ENCODE results near the gene OR8H1. TPM values are rescaled to one million over a fixed set of nuclear protein-coding genes. Genes with fewer than 3 reads are reported as not detected.

OR8H1 gene
- polyA plus RNA-seq, 2 of the 4 experiments (the other 2 are of a cell fraction), result not detected

- POLR2A ChIA-PET, result no interaction called here
- no peak for DNase-seq (ENCODE audit: low read depth in 1 of 2, low spot score in 1 of 2)
- FAIRE-seq, result no peak
- WGBS (ENCODE audit: missing lambda C conversion rate), result 13% methylated on average over 8 of the region's 34 CpGs
- no peak overlapping the region for H3K4me3 ChIP-seq
- no peaks in the 10 kb centered on the region for H3K4me1 ChIP-seq
- CTCF ChIA-PET, result no interaction called here
- H3K27ac ChIP-seq, result no peak overlapping the region
- ATAC-seq, result no peak
- no peaks in the 10 kb centered on the region for H3K9me3 ChIP-seq
- no peak overlapping the region for H3K4me2 ChIP-seq
- TF ChIP-seq HMGXB4 (CRISPR knock-in tag; IDR thresholded peaks at IDR 0.05; ENCODE audit: borderline replicate concordance), result no peak
- no peak for TF ChIP-seq KDM1A (IDR thresholded peaks at IDR 0.05; ENCODE audit: low read depth)
- TF ChIP-seq NR3C1 (IDR thresholded peaks at IDR 0.05), result no peak
- TF ChIP-seq HOXA7 (CRISPR knock-in tag; IDR thresholded peaks at IDR 0.05), result no peak
- no peak for TF ChIP-seq POLR2AphosphoS2 (conservative IDR thresholded peaks at IDR 0.05; ENCODE audit: low read length)
- no peak for TF ChIP-seq TP53 (CRISPR knock-in tag; IDR thresholded peaks at IDR 0.05)
- TF ChIP-seq SREBF2 (IDR thresholded peaks at IDR 0.05), result no peak
- no peak for TF ChIP-seq BCL3 (IDR thresholded peaks at IDR 0.05)
- no peak for TF ChIP-seq JUNB (IDR thresholded peaks at IDR 0.05)
- no peak for TF ChIP-seq HOXB13 (CRISPR knock-in tag; IDR thresholded peaks at IDR 0.05; ENCODE audit: low read depth)
- no peak for TF ChIP-seq MYC (IDR thresholded peaks at IDR 0.05; ENCODE audit: borderline replicate concordance, low read length)
- TF ChIP-seq CBX2 (IDR thresholded peaks at IDR 0.05; ENCODE audit: borderline replicate concordance, low read depth), result no peak
- TF ChIP-seq CHD2 (IDR thresholded peaks at IDR 0.05; ENCODE audit: low read length, partially characterized antibody), result no peak
- no peak for TF ChIP-seq NPAS2 (CRISPR knock-in tag; IDR thresholded peaks at IDR 0.05; ENCODE audit: borderline replicate concordance)
- TF ChIP-seq HOXB5 (CRISPR knock-in tag; IDR thresholded peaks at IDR 0.05), result no peak
- no peak for TF ChIP-seq RNF2 (IDR thresholded peaks at IDR 0.05; ENCODE audit: borderline replicate concordance, low read depth)
- no peak for TF ChIP-seq HEYL (CRISPR knock-in tag; IDR thresholded peaks at IDR 0.05)
- TF ChIP-seq USF2 (IDR thresholded peaks at IDR 0.05), result no peak
- no peak for TF ChIP-seq ZFP36 (IDR thresholded peaks at IDR 0.05; ENCODE audit: borderline replicate concordance, partially characterized antibody)
Measured at GRCh38 chr11:56331861-56332491, 39.9 kb upstream of the OR8H1 start.

GRCh38 chr11:56314844-56315243 lies 22.8 kb upstream of the OR8H1 start, which contains the start of gene OR8K3:
OR8K3 (plus strand) TSS chr11:56315144; CDS start chr11:56318307, 3,163 bp downstream.
- no peak within 1 kb of the TSS for H3K4me3 ChIP-seq
- H3K9me3 ChIP-seq, result no peaks in the 10 kb centered on the region
- no peak for DNase-seq (ENCODE audit: low read depth in 1 of 2, low spot score in 1 of 2)
- H3K4me2 ChIP-seq, result no peak within 1 kb of the TSS
- no peak for TF ChIP-seq ZNF302 (CRISPR knock-in tag; IDR thresholded peaks at IDR 0.05)
- TF ChIP-seq RAD21 (conservative IDR thresholded peaks at IDR 0.05 in 1 of 2, IDR thresholded peaks at IDR 0.05 in 1 of 2), result no peak
- no peak for TF ChIP-seq E2F6 (IDR thresholded peaks at IDR 0.05; ENCODE audit: borderline replicate concordance, low read depth)
- TF ChIP-seq BHLHE40 (IDR thresholded peaks at IDR 0.05; ENCODE audit: low read depth, low read length), result no peak
- no peak for TF ChIP-seq POLR2AphosphoS2 (conservative IDR thresholded peaks at IDR 0.05; ENCODE audit: low read length)
- TF ChIP-seq CBX2 (IDR thresholded peaks at IDR 0.05; ENCODE audit: borderline replicate concordance, low read depth), result no peak
- TF ChIP-seq FOSB (CRISPR knock-in tag; IDR thresholded peaks at IDR 0.05), result no peak
- no peak for TF ChIP-seq HOXB13 (CRISPR knock-in tag; IDR thresholded peaks at IDR 0.05; ENCODE audit: low read depth)
- no peak for TF ChIP-seq EHF (CRISPR knock-in tag; IDR thresholded peaks at IDR 0.05)
- no peak for TF ChIP-seq NPAS2 (CRISPR knock-in tag; IDR thresholded peaks at IDR 0.05; ENCODE audit: borderline replicate concordance)
- no peak for TF ChIP-seq REST (IDR thresholded peaks at IDR 0.05)
- TF ChIP-seq CHD2 (IDR thresholded peaks at IDR 0.05; ENCODE audit: low read length, partially characterized antibody), result no peak
- TF ChIP-seq KDM1A (IDR thresholded peaks at IDR 0.05; ENCODE audit: low read depth), result no peak
- ATAC-seq, result no peak
- FAIRE-seq, result no peak
- ChIA-PET CTCF (no interaction called here), POLR2A (no interaction called here)
- no peaks in the 10 kb centered on the region for H3K4me1 ChIP-seq
- H3K27ac ChIP-seq, result no peak within 1 kb of the TSS
